ENCODE results near the gene GKN1.

The GKN1 gene, protein sequence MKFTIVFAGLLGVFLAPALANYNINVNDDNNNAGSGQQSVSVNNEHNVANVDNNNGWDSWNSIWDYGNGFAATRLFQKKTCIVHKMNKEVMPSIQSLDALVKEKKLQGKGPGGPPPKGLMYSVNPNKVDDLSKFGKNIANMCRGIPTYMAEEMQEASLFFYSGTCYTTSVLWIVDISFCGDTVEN

DNA sequence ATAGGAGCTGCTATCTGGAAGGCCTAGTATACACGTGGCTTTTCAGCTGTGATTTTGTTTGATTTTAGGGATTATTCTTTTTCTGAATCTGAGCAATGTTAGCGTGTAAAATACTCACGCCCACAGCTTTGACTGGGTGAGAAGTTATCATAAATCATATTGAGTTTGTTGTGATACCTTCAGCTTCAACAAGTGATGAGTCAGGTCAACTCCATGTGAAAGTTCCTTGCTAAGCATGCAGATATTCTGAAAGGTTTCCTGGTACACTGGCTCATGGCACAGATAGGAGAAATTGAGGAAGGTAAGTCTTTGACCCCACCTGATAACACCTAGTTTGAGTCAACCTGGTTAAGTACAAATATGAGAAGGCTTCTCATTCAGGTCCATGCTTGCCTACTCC is at the start of gene GKN1:
Gene GKN1 (plus strand): TSS at position 386 of the 400 bp plus-strand sequence. CDS start 42 bp downstream, outside the sequence.
- in situ Hi-C loops (cut with MboI; ENCODE audit: low sequenced_read_pairs): no loop called here

DNA sequence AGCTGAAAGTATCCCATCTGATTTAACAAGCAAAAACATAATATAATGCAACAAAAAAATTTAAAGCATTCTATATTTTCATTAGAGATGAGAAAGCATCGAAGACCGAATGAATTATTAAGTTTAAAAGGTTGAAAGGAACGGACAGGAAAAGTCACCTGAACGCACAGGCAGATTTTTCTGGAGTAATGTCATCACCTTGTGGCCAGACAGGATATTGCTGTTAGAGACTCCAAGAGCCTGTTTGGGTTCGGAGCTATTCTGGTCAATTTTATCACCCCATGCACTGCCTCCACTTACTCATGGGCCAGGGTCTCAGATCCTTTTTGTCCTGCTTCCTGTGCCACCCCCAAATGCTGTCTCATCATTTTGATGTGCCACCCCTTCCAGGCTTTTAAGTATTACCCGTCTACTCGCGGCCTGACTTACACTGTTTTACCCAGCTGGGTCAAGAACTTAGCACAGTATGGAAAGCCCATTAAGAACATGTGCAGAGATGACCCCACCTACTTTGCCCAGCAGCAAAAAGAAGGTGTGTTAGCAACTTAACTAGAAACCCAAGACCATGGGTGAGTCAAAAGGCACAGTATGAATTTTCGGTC is 49.0 kb upstream of the GKN1 start:
- in situ Hi-C loops (cut with MboI; ENCODE audit: low sequenced_read_pairs): no loop called here

DNA sequence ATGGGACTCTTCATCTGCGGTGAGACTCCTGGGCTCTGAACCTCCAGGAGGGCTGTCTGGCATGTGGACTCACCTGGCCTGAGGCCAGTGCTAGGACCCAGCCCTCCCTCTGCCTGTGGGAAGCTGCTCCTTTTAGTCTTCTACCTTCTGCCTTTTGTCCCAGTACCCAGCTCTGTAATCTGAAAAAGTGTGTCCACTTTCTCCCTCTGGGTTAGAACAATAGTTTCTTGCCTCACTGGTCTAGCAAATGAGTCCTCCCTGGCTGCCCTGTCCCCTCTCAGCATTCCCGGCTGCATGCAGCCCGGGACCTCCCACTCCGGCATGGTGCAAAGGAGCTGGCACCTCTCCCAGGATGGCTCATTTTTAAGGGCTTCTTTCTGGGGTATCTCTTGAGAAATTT is 47.6 kb upstream of the GKN1 start:
- in situ Hi-C loops (cut with MboI; ENCODE audit: low sequenced_read_pairs): no loop called here

DNA sequence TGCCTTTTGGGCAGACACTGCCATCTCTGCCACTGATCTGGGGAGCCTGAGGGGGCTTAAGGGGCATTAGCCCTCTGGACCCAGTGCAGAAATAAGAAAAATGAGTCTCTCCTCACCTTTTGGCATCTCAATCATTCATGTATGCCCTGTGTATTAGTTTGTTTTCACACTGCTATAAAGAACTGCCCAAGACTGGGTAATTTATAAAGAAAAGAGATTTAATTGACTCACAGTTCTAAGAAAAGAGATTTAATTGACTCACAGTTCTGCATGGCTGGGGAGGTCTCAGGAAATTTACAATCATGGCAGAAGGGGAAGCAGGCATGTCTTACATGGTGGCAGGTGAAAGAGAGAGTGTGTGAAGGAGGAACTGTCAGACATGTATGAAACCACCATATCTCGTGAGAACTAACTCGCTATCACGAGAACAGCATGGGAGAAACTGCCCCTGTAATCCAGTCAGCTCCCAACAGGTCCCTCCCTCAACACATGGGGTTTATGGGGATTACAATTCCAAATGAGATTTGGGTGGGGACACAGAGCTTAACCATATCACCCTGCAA is 43.2 kb upstream of the GKN1 start:
- in situ Hi-C loops (cut with MboI; ENCODE audit: low sequenced_read_pairs): no loop called here

DNA sequence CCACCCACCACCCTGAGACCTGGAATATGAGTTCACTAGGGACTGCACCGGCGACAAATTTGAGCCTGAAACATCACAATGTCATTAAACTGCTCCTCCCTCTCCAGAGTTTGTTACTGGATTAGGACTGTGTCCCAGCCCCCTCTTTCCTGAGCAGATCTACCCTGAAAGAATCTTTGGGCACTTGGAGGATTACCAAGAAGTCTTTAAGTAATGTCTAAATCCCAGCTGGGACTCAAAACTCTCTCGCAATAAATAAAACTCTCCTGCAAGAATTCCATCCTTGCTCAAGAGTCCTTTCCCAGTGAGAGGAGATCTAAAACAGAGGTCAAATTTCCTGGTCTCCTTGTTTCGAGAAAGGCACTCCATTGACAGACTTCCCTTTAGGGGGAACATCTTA is 42.6 kb upstream of the GKN1 start:
- in situ Hi-C loops (cut with MboI; ENCODE audit: low sequenced_read_pairs): no loop called here

DNA sequence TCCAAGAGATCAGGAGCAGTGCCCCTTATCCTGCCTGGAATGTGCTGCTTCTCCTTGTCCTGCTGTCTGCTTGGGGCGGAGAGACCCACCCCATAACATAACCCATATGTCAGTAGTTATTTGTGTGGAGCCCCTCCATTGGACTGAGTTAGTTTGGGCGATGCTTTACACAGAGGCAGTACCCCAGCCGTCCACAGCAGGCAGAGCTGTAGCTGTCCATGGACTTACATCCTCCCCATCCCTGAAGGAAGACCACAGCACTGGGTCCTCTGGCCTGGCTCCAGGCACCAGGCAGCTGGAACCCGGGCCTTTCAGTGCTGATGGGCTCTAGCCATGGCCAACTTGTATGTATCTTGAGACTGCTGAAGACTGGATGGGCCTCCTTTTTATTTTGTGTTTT is 42.0 kb upstream of the GKN1 start:
- in situ Hi-C loops (cut with MboI; ENCODE audit: low sequenced_read_pairs): no loop called here

DNA sequence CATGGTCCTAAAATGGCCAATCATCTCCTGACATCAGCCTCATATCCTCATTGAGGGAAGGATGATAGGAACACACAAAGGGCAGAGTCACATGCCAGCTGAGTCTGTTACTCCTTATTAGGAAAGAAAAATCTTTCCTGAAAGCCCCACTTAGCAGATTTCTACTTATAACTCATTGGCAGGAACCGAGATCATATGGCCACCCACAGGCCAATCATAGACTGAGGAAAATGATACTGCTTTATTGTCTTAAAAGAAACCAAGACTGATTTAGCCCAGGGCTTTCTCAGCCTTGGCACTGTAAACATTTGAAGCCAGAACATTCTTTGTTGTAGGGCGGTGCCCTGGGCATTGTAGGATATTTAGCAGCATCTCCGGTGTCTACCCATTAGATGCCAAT is 40.4 kb upstream of the GKN1 start:
- in situ Hi-C loops (cut with MboI; ENCODE audit: low sequenced_read_pairs): no loop called here

DNA sequence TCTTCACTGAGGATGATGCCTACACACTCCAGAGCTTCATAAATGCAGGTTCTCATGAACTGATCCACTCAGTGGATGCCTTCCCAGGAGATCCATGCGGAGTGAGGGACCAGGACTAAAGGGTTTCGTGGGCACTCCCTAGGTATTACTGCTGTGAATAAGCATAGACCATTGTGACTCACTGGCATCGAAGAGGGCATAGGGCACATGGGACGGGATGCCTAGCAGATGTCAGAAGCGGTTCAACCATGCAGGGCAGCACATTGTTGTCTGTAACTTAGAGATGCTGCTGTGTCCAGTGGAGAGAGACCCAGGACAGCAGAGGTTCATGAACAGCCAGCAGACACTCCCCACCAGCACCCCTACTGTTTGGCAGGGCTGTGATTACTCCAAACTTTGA is 39.0 kb upstream of the GKN1 start:
- in situ Hi-C loops (cut with MboI; ENCODE audit: low sequenced_read_pairs): no loop called here

DNA sequence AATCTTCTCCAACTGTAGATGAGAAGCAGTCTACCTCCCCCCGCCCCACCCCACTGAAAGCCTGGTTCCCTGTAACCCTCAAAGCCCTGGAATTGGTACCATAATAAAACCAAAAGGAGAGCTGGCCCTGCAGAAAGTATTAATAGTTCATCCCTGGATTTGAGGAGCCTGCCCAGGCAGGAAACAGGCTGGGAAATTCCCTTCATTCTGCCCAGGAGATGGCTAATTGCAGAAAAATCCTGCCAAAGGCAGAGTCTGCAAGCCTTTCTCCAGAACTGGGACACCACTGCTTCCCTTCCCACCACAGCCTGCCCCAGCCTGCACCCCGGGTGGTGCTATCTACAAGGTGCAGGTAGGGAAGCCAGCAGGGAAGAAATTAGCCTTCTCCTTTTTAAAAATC is 38.0 kb upstream of the GKN1 start:
- in situ Hi-C loops (cut with MboI; ENCODE audit: low sequenced_read_pairs): no loop called here

DNA sequence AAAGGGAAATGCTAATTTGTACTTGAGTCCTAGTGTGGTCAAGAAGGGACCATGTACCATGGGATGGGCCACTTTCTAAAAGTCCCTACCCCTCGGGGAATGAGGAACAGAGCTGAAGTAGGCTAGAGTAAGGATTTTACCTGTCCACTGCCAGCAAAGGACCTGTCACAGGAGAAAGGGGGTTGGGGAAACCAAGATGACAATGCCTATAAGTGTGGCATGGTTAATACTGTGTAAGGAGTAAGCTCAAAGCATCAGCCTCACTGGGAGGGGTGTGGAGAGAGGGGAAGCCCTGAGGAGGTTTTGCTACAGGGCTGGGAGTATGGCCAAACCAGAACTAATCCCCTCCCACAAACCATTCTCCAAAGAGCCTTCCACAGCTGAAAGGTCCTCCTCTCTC is 37.5 kb upstream of the GKN1 start:
- in situ Hi-C loops (cut with MboI; ENCODE audit: low sequenced_read_pairs): no loop called here

DNA sequence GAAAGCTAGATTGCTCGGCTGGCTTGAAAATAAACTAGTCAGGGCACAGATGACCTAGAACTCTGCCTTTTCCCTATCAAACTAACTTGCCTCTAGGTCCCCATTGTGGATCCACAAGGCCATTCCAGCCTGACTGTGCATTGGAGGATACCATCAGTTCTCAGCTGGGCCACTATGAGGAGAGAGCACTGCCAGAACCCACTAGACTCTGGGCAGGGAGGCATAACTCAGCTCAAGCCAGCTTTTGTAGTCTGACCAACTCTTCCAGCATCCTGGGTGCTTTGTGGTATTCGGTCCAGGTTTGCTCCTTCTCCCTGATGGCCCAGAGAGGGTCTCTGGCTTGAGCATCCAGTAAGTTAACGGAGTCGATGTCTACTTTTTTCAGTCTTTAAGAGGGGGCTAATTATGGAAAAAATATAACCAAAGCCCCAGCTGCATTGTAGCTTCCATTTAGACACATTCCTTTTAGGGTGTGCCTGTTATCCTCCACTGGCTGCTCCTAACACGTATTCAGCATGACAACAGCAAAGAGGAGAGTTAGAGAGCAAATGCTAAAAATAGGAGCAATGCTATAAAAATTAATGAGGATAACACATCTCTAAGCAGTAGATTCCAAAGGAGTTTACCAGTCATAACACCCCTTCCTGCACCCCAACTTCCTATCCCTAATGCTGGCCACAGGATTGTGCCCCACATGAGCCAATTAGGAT is 36.9 kb upstream of the GKN1 start:
- in situ Hi-C loops (cut with MboI; ENCODE audit: low sequenced_read_pairs): no loop called here

DNA sequence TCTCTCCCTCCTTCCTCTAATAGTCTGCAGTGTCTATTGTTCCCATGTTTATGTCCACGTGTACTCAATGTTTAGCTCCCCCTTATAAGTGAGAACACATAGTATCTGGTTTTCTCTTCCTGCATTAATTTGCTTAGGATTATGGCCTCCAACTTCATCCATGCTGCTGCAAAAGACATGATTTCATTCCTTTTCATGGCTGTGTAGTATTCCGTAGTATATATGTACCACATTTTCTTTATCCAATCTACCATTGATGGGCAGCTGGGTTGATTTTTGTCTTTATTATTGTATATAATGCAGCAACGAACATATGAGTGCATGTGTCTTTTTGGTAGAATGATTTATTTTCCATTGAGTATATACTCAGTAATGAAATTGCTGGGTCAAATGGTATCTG is 35.5 kb upstream of the GKN1 start:
- in situ Hi-C loops (cut with MboI; ENCODE audit: low sequenced_read_pairs): no loop called here

DNA sequence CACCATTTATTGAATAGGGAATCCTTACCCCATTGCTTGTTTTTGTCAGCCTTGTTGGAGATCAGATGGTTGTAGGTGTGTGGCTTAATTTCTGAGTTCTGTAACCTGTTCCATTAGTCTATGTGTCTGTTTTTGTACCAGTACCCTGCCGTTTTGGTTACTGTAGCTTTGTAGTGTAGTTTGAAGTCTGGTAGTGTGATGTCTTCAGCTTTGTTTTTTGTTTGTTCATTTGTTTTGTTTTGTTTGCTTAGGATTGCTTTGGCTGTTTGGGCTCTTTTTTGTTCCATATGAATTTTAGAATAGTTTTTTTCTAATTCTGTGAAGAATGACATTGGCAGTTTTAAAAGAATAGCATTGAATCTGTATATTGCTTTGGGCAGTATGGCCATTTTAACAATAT is 34.5 kb upstream of the GKN1 start:
- in situ Hi-C loops (cut with MboI; ENCODE audit: low sequenced_read_pairs): no loop called here

DNA sequence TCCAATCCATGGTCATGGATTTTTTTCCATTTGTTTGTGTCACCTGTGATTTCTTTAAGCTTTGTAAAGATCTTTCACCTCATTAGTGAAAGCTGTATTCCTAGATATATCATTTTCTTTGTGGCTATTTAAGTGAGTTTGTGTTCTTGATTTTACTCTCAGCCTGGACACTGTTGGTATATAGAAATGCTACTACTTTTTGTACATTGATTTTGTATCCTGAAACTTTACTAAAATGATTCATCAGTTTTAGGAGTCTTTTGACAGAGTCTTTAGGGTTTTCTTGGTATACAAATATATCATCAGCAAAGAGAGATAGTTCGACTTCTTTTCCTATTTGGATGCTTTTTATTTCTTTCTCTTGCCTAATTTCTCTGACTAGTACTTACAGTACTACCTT is 34.1 kb upstream of the GKN1 start:
- in situ Hi-C loops (cut with MboI; ENCODE audit: low sequenced_read_pairs): no loop called here

DNA sequence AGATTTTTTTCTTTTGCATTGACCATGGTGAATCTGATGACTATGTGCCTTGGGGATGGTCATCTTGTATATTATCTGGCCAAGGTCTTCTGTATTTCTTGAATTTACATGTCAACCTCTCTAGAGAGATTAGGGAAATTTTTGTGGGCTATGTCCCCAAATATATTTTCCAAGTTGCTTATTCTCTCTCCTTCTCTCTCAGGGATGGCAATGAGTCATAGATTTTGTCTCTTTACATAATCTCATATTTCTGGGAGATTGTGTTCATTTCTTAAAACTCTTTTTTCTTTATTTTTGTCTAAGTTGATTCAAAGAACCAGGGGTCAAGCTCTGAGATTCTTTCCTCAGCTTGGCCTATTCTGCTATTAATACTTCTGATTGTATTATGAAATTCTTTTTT is 31.6 kb upstream of the GKN1 start:
- in situ Hi-C loops (cut with MboI; ENCODE audit: low sequenced_read_pairs): no loop called here

DNA sequence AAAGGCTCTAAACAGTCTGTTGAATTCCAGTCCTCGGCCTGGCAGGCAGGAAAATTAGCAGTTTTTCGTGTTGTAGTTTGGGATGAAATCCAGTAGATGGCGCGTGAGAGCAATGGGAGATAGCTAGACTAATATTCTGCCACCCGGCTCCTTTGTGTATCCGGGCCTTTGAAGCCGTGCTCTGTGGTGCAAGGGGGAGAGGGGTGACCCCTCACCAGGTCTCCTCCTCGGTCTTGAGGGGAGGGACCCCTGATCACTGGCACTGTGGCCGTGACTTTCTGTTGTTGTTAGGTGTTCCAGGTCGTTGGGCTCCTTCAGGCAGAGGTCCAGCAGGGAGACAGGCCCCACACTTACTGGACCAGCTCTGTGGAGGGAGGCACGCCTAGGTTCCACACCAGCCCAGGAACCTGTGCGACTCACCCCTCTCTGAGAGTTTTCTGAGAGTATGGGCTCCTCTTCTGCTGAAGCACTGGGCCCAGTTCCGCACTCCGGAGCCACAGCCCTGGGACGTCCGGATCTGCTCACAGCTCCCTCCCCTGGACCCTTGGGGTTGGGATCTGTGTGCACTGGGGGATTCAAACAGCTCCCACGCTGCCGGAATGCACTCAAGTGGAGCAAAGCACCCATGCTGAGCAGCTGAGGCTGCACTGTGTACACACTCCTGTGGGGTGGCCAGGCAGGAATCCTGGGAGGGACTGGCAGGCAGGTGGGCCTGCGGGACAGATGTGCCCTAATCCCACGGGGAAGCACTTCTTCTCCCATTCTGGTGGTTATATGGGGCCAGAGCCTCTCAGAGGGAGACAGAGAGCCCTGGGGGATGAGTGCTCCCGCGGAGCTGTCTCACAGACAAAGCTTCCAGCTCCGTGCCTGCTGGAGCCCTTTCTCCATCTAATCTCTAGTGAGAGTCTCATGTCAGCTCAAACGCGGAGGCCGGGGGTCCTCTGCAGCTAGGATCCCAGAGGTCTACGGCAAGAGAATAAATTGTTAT is 30.6 kb upstream of the GKN1 start:
- in situ Hi-C loops (cut with MboI; ENCODE audit: low sequenced_read_pairs): no loop called here

DNA sequence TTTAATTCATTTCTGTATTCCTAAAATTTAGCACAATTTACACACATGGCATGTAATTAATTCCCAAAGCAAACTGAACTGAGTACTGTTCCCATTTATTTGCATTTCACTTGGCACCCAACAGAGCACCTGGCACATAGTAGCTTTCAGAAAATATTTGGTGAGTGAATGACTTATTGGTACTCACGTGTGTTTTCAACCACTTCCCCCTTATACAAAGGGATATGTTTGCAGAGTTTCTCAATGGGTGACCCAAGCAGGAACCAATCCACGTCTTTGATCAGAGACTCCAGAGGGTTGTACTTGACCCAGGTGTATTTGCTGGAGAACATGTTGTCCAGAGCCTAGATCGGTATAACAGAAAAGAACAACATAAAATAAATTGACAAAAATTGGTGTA is 28.3 kb upstream of the GKN1 start:
- in situ Hi-C loops (cut with MboI; ENCODE audit: low sequenced_read_pairs): no loop called here

DNA sequence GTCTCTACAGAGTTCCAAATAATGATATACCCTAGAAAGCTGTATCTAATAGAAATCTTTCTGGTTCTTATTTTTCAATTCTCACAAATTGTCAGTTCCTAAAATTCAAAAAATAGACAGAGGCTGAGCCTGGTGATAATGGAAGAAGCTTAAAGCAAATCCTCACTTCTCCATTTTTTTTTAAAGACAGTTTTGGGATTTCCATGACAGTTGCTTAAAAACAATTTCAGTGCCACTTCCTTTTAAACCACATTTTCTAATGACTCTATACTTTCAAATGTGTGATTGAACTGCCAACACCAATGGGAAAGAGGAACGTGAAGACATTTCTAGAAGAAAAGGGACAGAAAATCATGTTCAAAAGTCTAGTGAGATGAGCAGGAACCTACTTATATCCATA is 25.7 kb upstream of the GKN1 start:
- in situ Hi-C loops (cut with MboI; ENCODE audit: low sequenced_read_pairs): no loop called here

DNA sequence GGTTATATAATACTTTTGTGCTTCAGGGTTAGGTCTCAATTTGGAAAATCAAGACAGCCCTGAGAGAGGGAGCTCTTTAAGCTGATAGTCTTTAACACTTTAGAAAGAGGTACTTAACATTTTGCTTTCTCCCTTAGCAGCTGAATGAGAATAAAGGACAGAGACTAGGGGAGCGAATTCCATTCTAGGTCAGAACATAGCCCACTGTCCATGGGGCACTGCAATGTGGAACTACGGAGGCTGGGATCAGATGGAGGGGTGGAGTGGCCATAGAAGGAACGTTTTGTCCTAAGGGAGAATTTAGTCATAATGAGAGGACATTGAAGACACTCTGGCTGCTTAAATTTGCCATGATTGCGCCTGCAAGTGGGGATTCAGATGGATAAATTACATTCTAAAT is 22.5 kb upstream of the GKN1 start:
- in situ Hi-C loops (cut with MboI; ENCODE audit: low sequenced_read_pairs): no loop called here

DNA sequence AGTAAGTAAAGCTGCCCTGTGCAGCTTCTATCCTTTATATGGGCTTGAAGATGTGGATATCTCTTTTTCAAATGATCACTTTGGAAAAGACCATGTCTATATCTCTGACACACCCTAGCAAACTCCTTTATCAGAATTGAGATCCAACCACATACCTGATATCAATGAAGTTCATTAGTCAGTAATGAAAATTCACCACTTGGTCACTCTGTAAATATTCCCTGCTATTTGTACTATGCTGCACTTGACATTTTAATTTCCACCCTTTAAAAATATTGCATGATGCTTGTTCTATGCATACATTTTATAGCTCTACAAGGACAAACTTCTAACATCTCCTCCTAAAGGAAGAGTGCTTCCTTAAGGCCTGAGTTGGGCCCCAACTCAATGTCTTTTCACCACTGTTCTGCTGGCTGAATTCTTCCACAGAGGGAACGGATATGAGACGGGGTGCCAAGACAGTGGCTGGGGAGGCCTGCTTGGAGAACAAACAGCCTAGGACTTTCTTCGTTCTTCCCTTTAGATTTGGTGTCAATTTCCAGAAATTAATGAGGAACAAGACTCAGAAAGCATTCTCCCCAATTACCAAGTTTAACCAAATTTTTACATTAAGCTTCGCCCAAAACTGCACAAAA is 21.4 kb upstream of the GKN1 start, which contains the start of gene GKN2:
Gene GKN2 (minus strand): TSS at position 7 of the 635 bp plus-strand sequence. CDS start 32 bp downstream, outside the sequence.
- in situ Hi-C loops (cut with MboI; ENCODE audit: low sequenced_read_pairs): no loop called here

Data from hTERT RPE-1 (cell line).